ENCODE results near the gene FYCO1.

GRCh38 chr3:45948311-45948781 is 47.3 kb downstream of the FYCO1 start:
- no peak for TF ChIP-seq SPI1 (IDR thresholded peaks at IDR 0.05; ENCODE audit: low read depth, low read length)
- no peak for TF ChIP-seq POLR2AphosphoS5 (IDR thresholded peaks at IDR 0.05; ENCODE audit: low read depth, low read length)
